GM12878 (cell line): Measurements from ENCODE around the gene FOXP1. TPM values are rescaled to one million over a fixed set of nuclear protein-coding genes. Genes with fewer than 3 reads are reported as not detected.

ENCODE experiments used
- ATAC-seq: fragments of 200-7000 bp; cut with Tn5 transposase; 3 replicates; pipeline ENCODE4 v1.9.1; 2020; ENCODE audit warnings: mild to moderate bottlenecking, moderate library complexity
- BruUV-seq: library from RNA; stranded (reverse); fragments of 400-500 nt; replicated peaks from 2 replicates; lab custom pipeline; 2021; lab: Mats Ljungman, UMichigan
- CTCF ChIA-PET: fragments of 300-600 bp; sonication (Branson Sonifier 250); formaldehyde crosslinking; extraction: SDS; loops from one replicate; lab custom pipeline; 2021; ENCODE audit warnings: inconsistent platforms; lab: Yijun Ruan, JAX
- POLR2A ChIA-PET: fragments of 350-600 bp; formaldehyde crosslinking; extraction: SDS; loops from one replicate; lab custom pipeline; 2021; ENCODE audit warnings: inconsistent platforms; lab: Charles Lee
- RAD21 ChIA-PET: fragments of 300-600 bp; sonication (Branson Sonifier 250); formaldehyde crosslinking; loops from one replicate; lab custom pipeline; 2023; ENCODE audit warnings: antibody characterized with exemption; ENCODE audit not compliant: unreplicated experiment; lab: Charles Lee
- SMC1A ChIA-PET: fragments of 300-600 bp; sonication (Branson Sonifier 250); formaldehyde crosslinking; loops from one replicate; lab custom pipeline; 2023; ENCODE audit not compliant: unreplicated experiment, uncharacterized antibody; lab: Charles Lee
- DNase-seq: peaks from one replicate; pipeline ENCODE4 v3.0.0-alpha.2; 2011; ENCODE audit warnings: low read depth, low spot score
- FAIRE-seq: peaks from 3 replicates; lab custom pipeline; 2011; peaks lifted over from hg19 to GRCh38; lab: Jason Lieb, UNC
- H2AFZ ChIP-seq: 2 replicates; pipeline ENCODE4 v1.6.0; 2011; ENCODE audit warnings: low read depth, low read length, control low read depth; ENCODE audit not compliant: control insufficient read depth
- H3K27ac ChIP-seq: 2 replicates; pipeline ENCODE4 v1.5.1; 2011; ENCODE audit warnings: control low read depth; ENCODE audit not compliant: control insufficient read depth, insufficient read depth
- H3K27me3 ChIP-seq, 2 experiments: replicated peaks in 1 of 2; 2 replicates each; pipeline versions ENCODE4 v1.6.0 to v1.6.1; 2011; ENCODE audit warnings: low read length in 1 of 2; ENCODE audit not compliant: control insufficient read depth in 2 of 2, insufficient read depth in 2 of 2
- H3K36me3 ChIP-seq, 2 experiments: 2 replicates each; pipeline ENCODE4 v1.5.1; 2011; ENCODE audit warnings: low read length in 1 of 2; ENCODE audit not compliant: control insufficient read depth in 2 of 2, insufficient read depth in 2 of 2
- H3K4me1 ChIP-seq: 2 replicates; pipeline ENCODE4 v1.6.1; 2011; ENCODE audit warnings: mild to moderate bottlenecking, low read length, moderate library complexity, mixed read lengths; ENCODE audit not compliant: control insufficient read depth, insufficient read depth
- H3K4me2 ChIP-seq: 2 replicates; pipeline ENCODE4 v1.6.0; 2011; ENCODE audit warnings: control low read depth; ENCODE audit not compliant: control insufficient read depth, insufficient read depth
- H3K4me3 ChIP-seq: fragments of 200-600 bp; sonication (generic); 2 replicates; pipeline ENCODE4 v1.5.1; 2016
- H3K79me2 ChIP-seq: 2 replicates; pipeline ENCODE4 v1.6.0; 2011; ENCODE audit warnings: low read length; ENCODE audit not compliant: control insufficient read depth, insufficient read depth
- H3K9ac ChIP-seq: 2 replicates; pipeline ENCODE4 v1.8.0; 2011; ENCODE audit warnings: low read length, control low read depth, mixed read lengths; ENCODE audit not compliant: control insufficient read depth, insufficient read depth
- H3K9me3 ChIP-seq: replicated peaks from 3 replicates; pipeline ENCODE4 v1.5.1; 2011; ENCODE audit warnings: mild to moderate bottlenecking, low read length; ENCODE audit not compliant: control insufficient read depth, insufficient read depth
- H4K20me1 ChIP-seq: 2 replicates; pipeline ENCODE4 v1.6.0; 2011; ENCODE audit not compliant: control insufficient read depth, insufficient read depth
- EED ChIP-seq: sonication (generic); IDR thresholded peaks from 2 replicates; pipeline ENCODE4 v1.6.1; 2016; ENCODE audit warnings: antibody characterized with exemption, low read depth
- ESRRA ChIP-seq: IDR thresholded peaks from 2 replicates; pipeline ENCODE4 v1.6.1; 2012; ENCODE audit warnings: mild to moderate bottlenecking, low read length, improper control_type of control experiment
- GABPA ChIP-seq: IDR thresholded peaks from 2 replicates; pipeline ENCODE4 v1.6.1; 2014; ENCODE audit warnings: antibody characterized with exemption, low read depth, mild to moderate bottlenecking, inconsistent platforms
- LARP7 ChIP-seq: fragments of 450-650 bp; IDR thresholded peaks from 2 replicates; pipeline ENCODE4 v1.6.1; 2017; ENCODE audit warnings: mild to moderate bottlenecking
- NRF1 ChIP-seq: conservative IDR thresholded peaks from 2 replicates; pipeline ENCODE4 v1.6.1; 2011; ENCODE audit warnings: mild to moderate bottlenecking, low read depth, low read length, improper control_type of control experiment
- POLR2AphosphoS2 ChIP-seq: IDR thresholded peaks from 2 replicates; pipeline ENCODE4 v1.6.1; 2011; ENCODE audit warnings: low read depth, mild to moderate bottlenecking, low read length, improper control_type of control experiment, moderate library complexity
- RFX5 ChIP-seq: IDR thresholded peaks from 2 replicates; pipeline ENCODE4 v1.6.1; 2011; ENCODE audit warnings: low read depth, low read length, improper control_type of control experiment
- SMC3 ChIP-seq: IDR thresholded peaks from 2 replicates; pipeline ENCODE4 v1.6.1; 2011; ENCODE audit warnings: low read length, improper control_type of control experiment, borderline replicate concordance
- SREBF1 ChIP-seq: IDR thresholded peaks from 2 replicates; pipeline ENCODE4 v1.6.1; 2012; ENCODE audit warnings: mild to moderate bottlenecking, low read length
- SREBF2 ChIP-seq: IDR thresholded peaks from 2 replicates; pipeline ENCODE4 v1.6.1; 2012; ENCODE audit warnings: mild to moderate bottlenecking, low read length
- TARDBP ChIP-seq: IDR thresholded peaks from 2 replicates; pipeline ENCODE4 v1.6.1; 2016; ENCODE audit warnings: borderline replicate concordance
- TCF3 ChIP-seq: IDR thresholded peaks from 2 replicates; pipeline ENCODE4 v1.6.1; 2012; ENCODE audit warnings: low read depth, mild to moderate bottlenecking, low read length, borderline replicate concordance; ENCODE audit not compliant: insufficient read depth
- ZNF384 ChIP-seq: IDR thresholded peaks from 2 replicates; pipeline ENCODE4 v1.6.1; 2012; ENCODE audit warnings: low read depth, mild to moderate bottlenecking, low read length, improper control_type of control experiment, borderline replicate concordance
- ZZZ3 ChIP-seq: IDR thresholded peaks from 2 replicates; pipeline ENCODE4 v1.6.1; 2011; ENCODE audit warnings: low read depth; ENCODE audit not compliant: control insufficient read depth, insufficient read length
- WGBS: methylation state at CpG from one replicate; pipeline ENCODE4 v1.1.6; 2016; ENCODE audit warnings: low lambda C conversion rate; ENCODE audit not compliant: insufficient replicate concordance, insufficient coverage; ENCODE audit errors: missing lambda C conversion rate; 5-methylcytosine and 5-hydroxymethylcytosine counted together
- in situ Hi-C: fragments of 300-500 bp; cut with MboI; formaldehyde crosslinking; loops from 9 replicates; pipeline ENCODE4 v1.14.3; 2018; ENCODE audit warnings: mixed read lengths
- intact Hi-C: fragments of 100-400 bp; cut with micrococcal nuclease; formaldehyde crosslinking; loops from one replicate; pipeline ENCODE4 v1.14.2; 2022; ENCODE audit not compliant: unreplicated experiment
- polyA plus RNA-seq, 11 experiments: library from polyadenylated mRNA; depleted of rRNA in 4 of 11; unstranded in 6 of 11; stranded (reverse) in 5 of 11; fragments of >200 nt; fragmentation: Nextera tagmentation in 4 of 11; fragmentation: Illumina TruSeq in 1 of 11; extraction: Ambion mirVana in 4 of 11; extraction: Trizol in 1 of 11; gene quantifications; 1 replicate in 1 of 11; 2 replicates in 10 of 11; pipeline versions ENCODE4 v1.2.1 to v1.2.3, GENCODE V29; 2011 to 2016; ENCODE audit warnings: inconsistent platforms in 2 of 11, missing spikeins in 2 of 11, low read depth in 1 of 11
- total RNA-seq, 4 experiments: library from RNA; depleted of rRNA in 3 of 4; stranded (reverse); fragments of >200 nt in 3 of 4; fragmentation: Illumina TruSeq in 1 of 4; extraction: Trizol in 1 of 4; gene quantifications; 2 replicates each; pipeline versions ENCODE4 v1.2.1 to v1.2.3, GENCODE V29; 2013 to 2021
- TF ChIP-seq, protein P1 (sequence below): fragments of 450-650 bp; IDR thresholded peaks from 2 replicates; pipeline ENCODE4 v1.6.1; 2017; ENCODE audit warnings: borderline replicate concordance
- TF ChIP-seq, protein P2 (sequence below): fragments of 450-650 bp; formaldehyde crosslinking; IDR thresholded peaks from 2 replicates; pipeline ENCODE4 v1.5.0; 2022; ENCODE audit warnings: mild to moderate bottlenecking, missing genetic modification characterization

The FOXP1 gene
- total and polyA plus RNA-seq, 10 of the 15 experiments (the other 5 are each of a cell fraction or from before 2014, with no cell fraction given), result 0.05 to 1.6 (median 0.20) TPM; not detected in 1

DNA sequence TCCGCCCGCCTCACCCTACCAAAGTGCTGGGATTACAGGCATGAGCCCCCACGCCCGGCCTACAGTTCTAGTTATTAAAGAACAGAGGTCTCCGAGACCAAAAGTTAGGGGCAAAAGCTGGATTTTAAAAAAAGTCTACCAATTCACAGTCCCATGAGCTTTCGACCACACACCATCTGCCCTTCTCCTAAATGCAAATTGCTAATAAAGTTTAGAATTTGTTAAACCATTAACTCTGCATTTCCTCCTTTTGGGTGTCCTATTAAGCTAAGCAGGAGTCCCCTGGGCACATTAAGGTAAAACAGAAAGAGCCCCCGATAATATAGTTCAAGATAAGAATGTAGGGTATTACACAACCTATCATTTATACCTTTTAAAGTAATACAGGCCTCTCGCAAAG is 322.7 kb downstream of the FOXP1 start:
- no peaks in the 10 kb centered on the region for H3K79me2 ChIP-seq
- no peak for DNase-seq
- FAIRE-seq, result no peak
- H3K36me3 ChIP-seq, result no peaks in the 10 kb centered on the region
- TF ChIP-seq LARP7, result no peak
- no peak for TF ChIP-seq SREBF2
- TF ChIP-seq RFX5, result no peak
- TF ChIP-seq ESRRA, result no peak
- no peak for TF ChIP-seq POLR2AphosphoS2
- no peak for TF ChIP-seq GABPA
- TF ChIP-seq, protein P1, sequence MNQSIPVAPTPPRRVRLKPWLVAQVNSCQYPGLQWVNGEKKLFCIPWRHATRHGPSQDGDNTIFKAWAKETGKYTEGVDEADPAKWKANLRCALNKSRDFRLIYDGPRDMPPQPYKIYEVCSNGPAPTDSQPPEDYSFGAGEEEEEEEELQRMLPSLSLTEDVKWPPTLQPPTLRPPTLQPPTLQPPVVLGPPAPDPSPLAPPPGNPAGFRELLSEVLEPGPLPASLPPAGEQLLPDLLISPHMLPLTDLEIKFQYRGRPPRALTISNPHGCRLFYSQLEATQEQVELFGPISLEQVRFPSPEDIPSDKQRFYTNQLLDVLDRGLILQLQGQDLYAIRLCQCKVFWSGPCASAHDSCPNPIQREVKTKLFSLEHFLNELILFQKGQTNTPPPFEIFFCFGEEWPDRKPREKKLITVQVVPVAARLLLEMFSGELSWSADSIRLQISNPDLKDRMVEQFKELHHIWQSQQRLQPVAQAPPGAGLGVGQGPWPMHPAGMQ, result no peak
- intact Hi-C loops (no loop called here), in situ Hi-C loops (no loop called here)
- H4K20me1 ChIP-seq, result no peaks in the 10 kb centered on the region
- no TSS peak for BruUV-seq
- no peaks in the 10 kb centered on the region for H3K9me3 ChIP-seq
- WGBS, result 15% methylated on average over 8 of the region's 8 CpGs
- ChIA-PET SMC1A (no interaction called here), CTCF (no interaction called here), POLR2A (no interaction called here), RAD21 (no interaction called here)
- H3K4me2 ChIP-seq, result no peak overlapping the region
- no peak for ATAC-seq
- no peaks in the 10 kb centered on the region for H3K4me1 ChIP-seq
- H3K4me3 ChIP-seq, result no peak overlapping the region
- H3K27me3 ChIP-seq, result no peaks in the 10 kb centered on the region; a peak in 1 of 4 replicates
- H2AFZ ChIP-seq, result no peak overlapping the region
- no peak overlapping the region for H3K9ac ChIP-seq
- no peak overlapping the region for H3K27ac ChIP-seq

DNA sequence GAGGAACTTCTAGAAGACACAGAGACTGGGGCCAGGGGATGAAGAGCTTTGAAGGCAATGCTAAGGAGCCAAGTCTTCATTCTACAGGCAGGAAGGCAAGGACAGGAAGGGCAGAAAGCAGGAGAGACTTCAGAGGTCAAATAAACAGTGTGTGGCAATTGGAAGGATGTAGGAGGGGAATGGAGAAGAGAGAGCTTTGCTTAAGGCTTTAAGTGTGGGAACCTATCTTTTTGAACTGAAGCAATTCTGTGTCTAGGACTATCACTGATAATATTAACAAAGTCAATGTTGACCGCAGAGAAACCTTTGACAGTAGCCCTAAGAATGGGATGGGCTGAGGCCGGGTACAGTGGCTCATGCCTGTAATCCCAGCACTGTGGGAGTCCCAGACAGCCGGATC is 325.0 kb downstream of the FOXP1 start:
- in situ Hi-C loops, result no loop called here
- BruUV-seq, result no TSS peak
- H3K4me3 ChIP-seq, result no peak overlapping the region
- no peak for DNase-seq
- no peak for ATAC-seq
- H3K79me2 ChIP-seq, result no peaks in the 10 kb centered on the region
- H3K9me3 ChIP-seq, result no peaks in the 10 kb centered on the region
- H2AFZ ChIP-seq, result no peak overlapping the region
- intact Hi-C loops, result no loop called here
- SMC1A ChIA-PET, result no interaction called here
- no peak for FAIRE-seq
- H4K20me1 ChIP-seq, result no peaks in the 10 kb centered on the region
- H3K27me3 ChIP-seq, result no peaks in the 10 kb centered on the region; a peak in 2 of 4 replicates
- RAD21 ChIA-PET, result no interaction called here
- H3K9ac ChIP-seq, result no peak overlapping the region
- 39% methylated on average over 3 of the region's 3 CpGs for WGBS
- POLR2A ChIA-PET, result no interaction called here
- H3K4me2 ChIP-seq, result no peak overlapping the region
- CTCF ChIA-PET, result no interaction called here
- H3K4me1 ChIP-seq, result no peaks in the 10 kb centered on the region
- H3K27ac ChIP-seq, result no peak overlapping the region
- H3K36me3 ChIP-seq, result no peaks in the 10 kb centered on the region
- TF ChIP-seq ZZZ3, result no peak
- no peak for TF ChIP-seq TCF3
- TF ChIP-seq SREBF1, result no peak
- no peak for TF ChIP-seq NRF1
- TF ChIP-seq SMC3, result no peak
- no peak for TF ChIP-seq RFX5
- TF ChIP-seq TARDBP, result no peak
- TF ChIP-seq EED, result no peak
- TF ChIP-seq ZNF384, result no peak
- TF ChIP-seq, protein P2, sequence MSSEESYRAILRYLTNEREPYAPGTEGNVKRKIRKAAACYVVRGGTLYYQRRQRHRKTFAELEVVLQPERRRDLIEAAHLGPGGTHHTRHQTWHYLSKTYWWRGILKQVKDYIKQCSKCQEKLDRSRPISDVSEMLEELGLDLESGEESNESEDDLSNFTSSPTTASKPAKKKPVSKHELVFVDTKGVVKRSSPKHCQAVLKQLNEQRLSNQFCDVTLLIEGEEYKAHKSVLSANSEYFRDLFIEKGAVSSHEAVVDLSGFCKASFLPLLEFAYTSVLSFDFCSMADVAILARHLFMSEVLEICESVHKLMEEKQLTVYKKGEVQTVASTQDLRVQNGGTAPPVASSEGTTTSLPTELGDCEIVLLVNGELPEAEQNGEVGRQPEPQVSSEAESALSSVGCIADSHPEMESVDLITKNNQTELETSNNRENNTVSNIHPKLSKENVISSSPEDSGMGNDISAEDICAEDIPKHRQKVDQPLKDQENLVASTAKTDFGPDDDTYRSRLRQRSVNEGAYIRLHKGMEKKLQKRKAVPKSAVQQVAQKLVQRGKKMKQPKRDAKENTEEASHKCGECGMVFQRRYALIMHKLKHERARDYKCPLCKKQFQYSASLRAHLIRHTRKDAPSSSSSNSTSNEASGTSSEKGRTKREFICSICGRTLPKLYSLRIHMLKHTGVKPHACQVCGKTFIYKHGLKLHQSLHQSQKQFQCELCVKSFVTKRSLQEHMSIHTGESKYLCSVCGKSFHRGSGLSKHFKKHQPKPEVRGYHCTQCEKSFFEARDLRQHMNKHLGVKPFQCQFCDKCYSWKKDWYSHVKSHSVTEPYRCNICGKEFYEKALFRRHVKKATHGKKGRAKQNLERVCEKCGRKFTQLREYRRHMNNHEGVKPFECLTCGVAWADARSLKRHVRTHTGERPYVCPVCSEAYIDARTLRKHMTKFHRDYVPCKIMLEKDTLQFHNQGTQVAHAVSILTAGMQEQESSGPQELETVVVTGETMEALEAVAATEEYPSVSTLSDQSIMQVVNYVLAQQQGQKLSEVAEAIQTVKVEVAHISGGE, result no peak
